Activated naive CD4-positive, alpha-beta T cell treated with anti-CD3 and anti-CD28 coated beads, Interleukin-2, amount 50 U/mL, for 72 hours (primary cell): Measurements from ENCODE around the gene UMODL1. TPM values are rescaled to one million over a fixed set of nuclear protein-coding genes. Genes with fewer than 3 reads are reported as not detected.

Experiments
- ATAC-seq, 2 donors: fragments of 150-1000 bp; cut with Tn5 transposase; 2 replicates each; pipeline ENCODE4 v1.10.0; 2021; ENCODE audit warnings: mild to moderate bottlenecking in 2 of 2, moderate library complexity in 2 of 2
- DNase-seq, 2 donors: peaks; one replicate each; pipeline ENCODE4 v3.0.0; 2021 to 2022; ENCODE audit warnings: low spot score in 2 of 2
- H3K27ac Mint-ChIP-seq, 2 donors: one replicate each; pipeline ENCODE4 v1.8.0; 2022; ENCODE audit warnings: mild to moderate bottlenecking in 2 of 2, mixed read lengths in 2 of 2
- H3K36me3 Mint-ChIP-seq, 2 donors: one replicate each; pipeline ENCODE4 v1.8.0; 2022; ENCODE audit warnings: mixed read lengths in 2 of 2
- H3K9me3 Mint-ChIP-seq, 2 donors: one replicate each; pipeline ENCODE4 v1.8.0; 2022; ENCODE audit warnings: mixed read lengths in 2 of 2
- total RNA-seq, 2 donors: library from RNA; stranded (reverse); gene quantifications; one replicate each; pipeline ENCODE4 v1.2.3, GENCODE V29; 2022

The UMODL1 gene
- total RNA-seq, 2 donors from 2014 or later: 0.09 to 0.18 TPM

GRCh38 chr21:42049578-42050430 is 21.3 kb upstream of the UMODL1 start:
- no peak overlapping the region for H3K27ac Mint-ChIP-seq
- no peak for ATAC-seq
- H3K9me3 Mint-ChIP-seq: no peaks in the 10 kb centered on the region
- no peaks in the 10 kb centered on the region for H3K36me3 Mint-ChIP-seq
- DNase-seq: no peak

GRCh38 chr21:42051788-42052187 is 19.3 kb upstream of the UMODL1 start:
- H3K9me3 Mint-ChIP-seq: no peaks in the 10 kb centered on the region
- ATAC-seq (no peak), DNase-seq (no peak)
- H3K36me3 Mint-ChIP-seq: no peaks in the 10 kb centered on the region
- H3K27ac Mint-ChIP-seq: no peak overlapping the region

- peak overlapping the region in 1 of 2 donors; percentile 45 for H3K27ac Mint-ChIP-seq
- no peak for DNase-seq
Observed at GRCh38 chr21:42055425-42055824, 15.7 kb upstream of the UMODL1 start.

GRCh38 chr21:42056468-42056867 is 14.6 kb upstream of the UMODL1 start:
- Mint-ChIP-seq H3K36me3 (no peaks in the 10 kb centered on the region), H3K9me3 (no peaks in the 10 kb centered on the region), H3K27ac (no peak overlapping the region)
- DNase-seq: no peak
- no peak for ATAC-seq

More at GRCh38 chr21:42055425-42055824, 15.7 kb upstream of the UMODL1 start:
- Mint-ChIP-seq H3K9me3 (no peaks in the 10 kb centered on the region), H3K36me3 (no peaks in the 10 kb centered on the region)
- ATAC-seq: no peak

GRCh38 chr21:42056996-42057689 is 14.0 kb upstream of the UMODL1 start:
- H3K27ac Mint-ChIP-seq: no peak overlapping the region
- H3K36me3 Mint-ChIP-seq: no peaks in the 10 kb centered on the region
- ATAC-seq: no peak
- no peak for DNase-seq
- H3K9me3 Mint-ChIP-seq: no peaks in the 10 kb centered on the region

GRCh38 chr21:42057851-42058437 is 13.2 kb upstream of the UMODL1 start:
- Mint-ChIP-seq H3K27ac (peak overlapping the region; percentile 1 to 56), H3K9me3 (no peaks in the 10 kb centered on the region), H3K36me3 (no peaks in the 10 kb centered on the region)
- DNase-seq (no peak), ATAC-seq (no peak)

- ATAC-seq (no peak), DNase-seq (no peak)
- Mint-ChIP-seq H3K27ac (peak overlapping the region; percentile 1 to 56), H3K36me3 (no peaks in the 10 kb centered on the region), H3K9me3 (no peaks in the 10 kb centered on the region)
Observed at GRCh38 chr21:42058631-42059111, 12.4 kb upstream of the UMODL1 start.

GRCh38 chr21:42059141-42059540 is 12.0 kb upstream of the UMODL1 start:
- H3K36me3 Mint-ChIP-seq: no peaks in the 10 kb centered on the region
- DNase-seq: no peak
- H3K9me3 Mint-ChIP-seq: no peaks in the 10 kb centered on the region
- H3K27ac Mint-ChIP-seq: peak overlapping the region in 1 of 2 donors; percentile 50
- no peak for ATAC-seq

- DNase-seq (no peak), ATAC-seq (no peak)
- no peaks in the 10 kb centered on the region for H3K9me3 Mint-ChIP-seq
- no peaks in the 10 kb centered on the region for H3K36me3 Mint-ChIP-seq
- H3K27ac Mint-ChIP-seq: peak overlapping the region in 1 of 2 donors; percentile 9
Observed at GRCh38 chr21:42059721-42060120, 11.4 kb upstream of the UMODL1 start.

- no peaks in the 10 kb centered on the region for H3K9me3 Mint-ChIP-seq
- no peaks in the 10 kb centered on the region for H3K36me3 Mint-ChIP-seq
- DNase-seq: no peak
- no peak for ATAC-seq
- peak overlapping the region in 1 of 2 donors; percentile 9 for H3K27ac Mint-ChIP-seq
Observed at GRCh38 chr21:42060166-42060565, 11.0 kb upstream of the UMODL1 start.

GRCh38 chr21:42061195-42061985 is 9.7 kb upstream of the UMODL1 start:
- peak in 1 of 2 donors; percentile 45 for ATAC-seq
- no peaks in the 10 kb centered on the region for H3K36me3 Mint-ChIP-seq
- peak overlapping the region; percentile 74 to 87 for H3K27ac Mint-ChIP-seq
- peak in 1 of 2 donors; percentile 69 for DNase-seq
- H3K9me3 Mint-ChIP-seq: no peaks in the 10 kb centered on the region

GRCh38 chr21:42061986-42062235 is 9.2 kb upstream of the UMODL1 start:
- DNase-seq (no peak), ATAC-seq (no peak)
- Mint-ChIP-seq H3K36me3 (no peaks in the 10 kb centered on the region), H3K27ac (peak overlapping the region; percentile 74 to 87), H3K9me3 (no peaks in the 10 kb centered on the region)

GRCh38 chr21:42062236-42063022 is 8.7 kb upstream of the UMODL1 start:
- H3K9me3 Mint-ChIP-seq: no peaks in the 10 kb centered on the region
- peak; percentile 65 to 69 for ATAC-seq
- DNase-seq: peak; percentile 61 to 77
- no peaks in the 10 kb centered on the region for H3K36me3 Mint-ChIP-seq
- H3K27ac Mint-ChIP-seq: peak overlapping the region; percentile 74 to 87

GRCh38 chr21:42063191-42063570 is 7.9 kb upstream of the UMODL1 start:
- H3K36me3 Mint-ChIP-seq: no peaks in the 10 kb centered on the region
- DNase-seq: peak in 1 of 2 donors; percentile 17
- no peaks in the 10 kb centered on the region for H3K9me3 Mint-ChIP-seq
- ATAC-seq: no peak
- peak overlapping the region; percentile 87 to 93 for H3K27ac Mint-ChIP-seq

GRCh38 chr21:42063571-42064521 is 7.3 kb upstream of the UMODL1 start:
- ATAC-seq: peak; percentile 51 to 80
- no peaks in the 10 kb centered on the region for H3K9me3 Mint-ChIP-seq
- peak overlapping the region; percentile 87 to 93 for H3K27ac Mint-ChIP-seq
- peak; percentile 51 to 59 for DNase-seq
- H3K36me3 Mint-ChIP-seq: no peaks in the 10 kb centered on the region
